IMR-90 (cell line): ENCODE results near the gene SLC25A11. TPM values are rescaled to one million over a fixed set of nuclear protein-coding genes. Genes with fewer than 3 reads are reported as not detected.

Source experiments
- ATAC-seq: fragments of 200-7000 bp; cut with Tn5 transposase; 2 replicates; pipeline ENCODE4 v1.9.1; 2020; ENCODE audit warnings: low read depth, mild to moderate bottlenecking, moderate library complexity
- BruUV-seq: library from RNA; stranded (reverse); fragments of 400-500 nt; replicated peaks from 2 replicates; lab custom pipeline; 2021; lab: Mats Ljungman, UMichigan
- CTCF ChIA-PET: fragments of 300-600 bp; formaldehyde crosslinking; extraction: SDS; loops from one replicate; lab custom pipeline; 2021; ENCODE audit warnings: antibody characterized with exemption; lab: Yijun Ruan, JAX
- POLR2A ChIA-PET: fragments of 300-600 bp; sonication (Branson Sonifier 250); formaldehyde crosslinking; loops from one replicate; lab custom pipeline; 2022; ENCODE audit warnings: antibody characterized with exemption; ENCODE audit not compliant: unreplicated experiment; lab: Charles Lee
- DNase-seq: peaks from one replicate; pipeline ENCODE4 v3.0.0; 2013
- H2AFZ ChIP-seq: replicated peaks from 2 replicates; pipeline ENCODE3; 2013; ENCODE audit warnings: low read length, mild to moderate bottlenecking; ENCODE audit not compliant: poor library complexity
- H2AK5ac ChIP-seq: 2 replicates; pipeline ENCODE4 v1.6.1; 2013; ENCODE audit warnings: low read depth, low read length, inconsistent platforms
- H2AK9ac ChIP-seq: replicated peaks from 2 replicates; pipeline ENCODE3; 2013; ENCODE audit warnings: mild to moderate bottlenecking, low read depth, low read length, moderate library complexity; ENCODE audit not compliant: poor library complexity
- H2BK120ac ChIP-seq: 2 replicates; pipeline ENCODE4 v1.6.1; 2013; ENCODE audit warnings: low read depth, low read length, inconsistent platforms
- H2BK15ac ChIP-seq: 3 replicates; pipeline ENCODE4 v1.6.1; 2013; ENCODE audit warnings: low read depth, low read length, inconsistent platforms
- H2BK20ac ChIP-seq: 2 replicates; pipeline ENCODE4 v1.6.1; 2013; ENCODE audit warnings: low read depth, mild to moderate bottlenecking, inconsistent platforms, low read length, moderate library complexity
- H2BK5ac ChIP-seq: 2 replicates; pipeline ENCODE4 v1.6.1; 2013; ENCODE audit warnings: mild to moderate bottlenecking, low read depth, low read length, inconsistent platforms; ENCODE audit not compliant: poor library complexity, severe bottlenecking
- H3K14ac ChIP-seq: replicated peaks from 2 replicates; pipeline ENCODE4 v1.6.1; 2013; ENCODE audit warnings: low read depth, low read length, inconsistent platforms
- H3K18ac ChIP-seq: 2 replicates; pipeline ENCODE4 v1.6.1; 2013; ENCODE audit warnings: low read depth, low read length, control low read depth
- H3K23ac ChIP-seq: 2 replicates; pipeline ENCODE4 v1.6.1; 2013; ENCODE audit warnings: low read depth, low read length, inconsistent platforms
- H3K27ac ChIP-seq: 2 replicates; pipeline ENCODE4 v1.5.1; 2013; ENCODE audit warnings: mild to moderate bottlenecking, control low read depth, low read length; ENCODE audit not compliant: insufficient read depth
- H3K27me3 ChIP-seq: 2 replicates; pipeline ENCODE4 v1.6.1; 2013; ENCODE audit warnings: low read length; ENCODE audit not compliant: control insufficient read depth, insufficient read depth
- H3K36me3 ChIP-seq: 2 replicates; pipeline ENCODE4 v1.6.1; 2013; ENCODE audit warnings: low read length, mixed read lengths; ENCODE audit not compliant: control insufficient read depth, insufficient read depth
- H3K4ac ChIP-seq: 2 replicates; pipeline ENCODE4 v1.6.1; 2013; ENCODE audit warnings: low read depth, low read length, inconsistent platforms
- H3K4me1 ChIP-seq: 2 replicates; pipeline ENCODE4 v1.6.1; 2013; ENCODE audit warnings: low read length, mixed read lengths; ENCODE audit not compliant: control insufficient read depth, insufficient read depth
- H3K4me2 ChIP-seq: 2 replicates; pipeline ENCODE4 v1.6.1; 2013; ENCODE audit warnings: low read depth, mild to moderate bottlenecking, control low read depth, low read length, moderate library complexity
- H3K4me3 ChIP-seq: 2 replicates; pipeline ENCODE4 v1.5.1; 2013; ENCODE audit warnings: low read depth, mild to moderate bottlenecking, control low read depth, low read length, moderate library complexity; ENCODE audit not compliant: insufficient read depth
- H3K56ac ChIP-seq: 2 replicates; pipeline ENCODE4 v1.6.1; 2013; ENCODE audit warnings: low read length, inconsistent platforms; ENCODE audit not compliant: insufficient read depth; ENCODE audit errors: extremely low read depth
- H3K79me1 ChIP-seq, 2 experiments: 2 replicates each; pipeline ENCODE4 v1.6.1; 2013; ENCODE audit warnings: low read length in 2 of 2, inconsistent platforms in 1 of 2, low read depth in 1 of 2
- H3K9ac ChIP-seq: 2 replicates; pipeline ENCODE4 v1.6.1; 2013; ENCODE audit warnings: low read depth, low read length, control low read depth
- H3K9me1 ChIP-seq: 2 replicates; pipeline ENCODE4 v1.6.1; 2013; ENCODE audit warnings: low read length, inconsistent platforms; ENCODE audit not compliant: insufficient read depth
- H3K9me3 ChIP-seq: 2 replicates; pipeline ENCODE4 v1.6.1; 2013; ENCODE audit warnings: low read length; ENCODE audit not compliant: control insufficient read depth, insufficient read depth
- H4K20me1 ChIP-seq: 2 replicates; pipeline ENCODE4 v1.6.1; 2013; ENCODE audit warnings: low read length, inconsistent platforms; ENCODE audit not compliant: insufficient read depth
- H4K5ac ChIP-seq: 2 replicates; pipeline ENCODE4 v1.6.1; 2013; ENCODE audit warnings: mild to moderate bottlenecking, low read depth, low read length, control low read depth
- H4K8ac ChIP-seq, 2 experiments: 2 replicates each; pipeline ENCODE4 v1.6.1; 2013; ENCODE audit warnings: low read depth in 2 of 2, low read length in 2 of 2, control low read depth in 1 of 2, inconsistent platforms in 1 of 2
- H4K91ac ChIP-seq: 2 replicates; pipeline ENCODE4 v1.6.1; 2013; ENCODE audit warnings: low read depth, low read length, inconsistent platforms; ENCODE audit not compliant: insufficient read depth
- CHD1 ChIP-seq: IDR thresholded peaks from 2 replicates; pipeline ENCODE4 v1.6.1; 2012; ENCODE audit warnings: low read depth, low read length, improper control_type of control experiment
- WGBS, 2 experiments: methylation state at CpG; one replicate each; pipeline versions ENCODE4 v1.1.5 to v1.1.7; 2013; ENCODE audit warnings: missing lambda C conversion rate in 2 of 2; ENCODE audit not compliant: insufficient read length in 1 of 2; ENCODE audit errors: extremely low coverage in 2 of 2; 5-methylcytosine and 5-hydroxymethylcytosine counted together
- dilution Hi-C: fragments of 300-500 bp; cut with HindIII; formaldehyde crosslinking; loops from one replicate; pipeline ENCODE4 v1.14.3; 2018; ENCODE audit warnings: low sequenced_read_pairs; ENCODE audit not compliant: unreplicated experiment
- in situ Hi-C: fragments of 300-500 bp; cut with MboI; formaldehyde crosslinking; loops from 3 replicates; pipeline ENCODE4 v1.14.3; 2019; ENCODE audit warnings: low sequenced_read_pairs, inconsistent platforms, mixed read lengths
- intact Hi-C: fragments of 100-400 bp; cut with micrococcal nuclease; formaldehyde crosslinking; loops from 2 replicates; pipeline ENCODE4 v1.10.0; 2022
- polyA plus RNA-seq, 3 experiments: library from polyadenylated mRNA; depleted of rRNA; stranded (reverse); fragments of >200 nt; gene quantifications; 2 replicates each; pipeline ENCODE4 v1.2.3, GENCODE V29; 2012; ENCODE audit warnings: low replicate concordance in 1 of 3
- total RNA-seq: library from RNA; depleted of rRNA; stranded (reverse); fragments of >200 nt; gene quantifications from 2 replicates; pipeline ENCODE4 v1.2.3, GENCODE V29; 2012
- TF ChIP-seq, protein P1 (sequence below): fragments of 150-350 bp; IDR thresholded peaks from 2 replicates; pipeline ENCODE4 v1.6.1; 2017; ENCODE audit warnings: mild to moderate bottlenecking, antibody characterized with exemption, low read length, low read depth

The SLC25A11 gene
- total and polyA plus RNA-seq, 2 of the 4 experiments (the other 2 are of a cell fraction) = 35.0 to 62.2 TPM

DNA sequence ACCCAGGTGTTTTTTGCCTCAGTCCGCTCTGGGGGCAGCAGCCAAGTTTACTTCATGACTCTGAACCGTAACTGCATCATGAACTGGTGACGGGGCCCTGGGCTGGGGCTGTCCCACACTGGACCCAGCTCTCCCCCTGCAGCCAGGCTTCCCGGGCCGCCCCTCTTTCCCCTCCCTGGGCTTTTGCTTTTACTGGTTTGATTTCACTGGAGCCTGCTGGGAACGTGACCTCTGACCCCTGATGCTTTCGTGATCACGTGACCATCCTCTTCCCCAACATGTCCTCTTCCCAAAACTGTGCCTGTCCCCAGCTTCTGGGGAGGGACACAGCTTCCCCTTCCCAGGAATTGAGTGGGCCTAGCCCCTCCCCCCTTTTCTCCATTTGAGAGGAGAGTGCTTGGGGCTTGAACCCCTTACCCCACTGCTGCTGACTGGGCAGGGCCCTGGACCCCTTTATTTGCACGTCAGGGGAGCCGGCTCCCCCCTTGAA lies 42.6 kb downstream of the SLC25A11 start:
- no peak overlapping the region for H2AFZ ChIP-seq
- no peak overlapping the region for H2BK120ac ChIP-seq
- no peaks in the 10 kb centered on the region for H3K4me1 ChIP-seq
- dilution Hi-C loops = no loop called here
- H4K91ac ChIP-seq = no peak overlapping the region
- no peak overlapping the region for H2AK5ac ChIP-seq
- no peak overlapping the region for H2AK9ac ChIP-seq
- H3K27ac ChIP-seq = no peak overlapping the region
- no peak overlapping the region for H3K4me2 ChIP-seq
- no peak overlapping the region for H3K4me3 ChIP-seq
- H3K56ac ChIP-seq = no peak overlapping the region
- no peak overlapping the region for H4K8ac ChIP-seq
- DNase-seq (no peak), ATAC-seq (no peak)
- H4K5ac ChIP-seq = no peak overlapping the region
- no peak overlapping the region for H3K9ac ChIP-seq
- no TSS peak for BruUV-seq
- H3K79me1 ChIP-seq = no peaks in the 10 kb centered on the region
- ChIA-PET POLR2A (no interaction called here), CTCF (no interaction called here)
- no peak for TF ChIP-seq CHD1
- TF ChIP-seq, protein P1, sequence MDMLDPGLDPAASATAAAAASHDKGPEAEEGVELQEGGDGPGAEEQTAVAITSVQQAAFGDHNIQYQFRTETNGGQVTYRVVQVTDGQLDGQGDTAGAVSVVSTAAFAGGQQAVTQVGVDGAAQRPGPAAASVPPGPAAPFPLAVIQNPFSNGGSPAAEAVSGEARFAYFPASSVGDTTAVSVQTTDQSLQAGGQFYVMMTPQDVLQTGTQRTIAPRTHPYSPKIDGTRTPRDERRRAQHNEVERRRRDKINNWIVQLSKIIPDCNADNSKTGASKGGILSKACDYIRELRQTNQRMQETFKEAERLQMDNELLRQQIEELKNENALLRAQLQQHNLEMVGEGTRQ = peak; percentile 60
- H2BK15ac ChIP-seq = no peak overlapping the region
- no CpG with 5 or more reads among the region's 10 CpGs for WGBS, 2 experiments
- H3K23ac ChIP-seq = no peak overlapping the region
- no peaks in the 10 kb centered on the region; the same call in 1 of the 2 replicates for H3K9me3 ChIP-seq
- H3K4ac ChIP-seq = no peak overlapping the region
- intact Hi-C loops = no loop called here
- H3K36me3 ChIP-seq = peaks cover 50% of the 10 kb centered on the region
- in situ Hi-C loops = no loop called here
- H2BK20ac ChIP-seq = no peak overlapping the region
- H4K20me1 ChIP-seq = no peaks in the 10 kb centered on the region; the same call in 1 of the 2 replicates
- H3K18ac ChIP-seq = no peak overlapping the region
- no peak overlapping the region for H2BK5ac ChIP-seq
- no peaks in the 10 kb centered on the region for H3K27me3 ChIP-seq
- H3K9me1 ChIP-seq = no peaks in the 10 kb centered on the region
- no peak overlapping the region for H3K14ac ChIP-seq
